Fibroblast of pulmonary artery (primary cell): Measurements from ENCODE around the gene MBD3L2B.

Experiments used
- DNase-seq: peaks from one replicate; pipeline ENCODE4 v3.0.0-alpha.2; 2010; ENCODE audit warnings: low read depth
- H3K4me3 ChIP-seq: replicated peaks from 2 replicates; pipeline ENCODE4 v1.5.1; 2011; ENCODE audit warnings: low read depth, mild to moderate bottlenecking, control low read depth, low read length, moderate library complexity
- CTCF ChIP-seq: IDR thresholded peaks from 2 replicates; pipeline ENCODE4 v1.5.1; 2011; ENCODE audit warnings: mild to moderate bottlenecking, control low read depth, low read length, inconsistent platforms; ENCODE audit errors: missing control alignments

The MBD3L2B gene

GRCh38 chr19:6979399-6979798 lies 41.8 kb downstream of the MBD3L2B start:
- H3K4me3 ChIP-seq = no peak overlapping the region
- TF ChIP-seq CTCF = no peak
- DNase-seq = no peak

- DNase-seq = no peak
- TF ChIP-seq CTCF = no peak
Observed at GRCh38 chr19:6976197-6976596, 45.0 kb downstream of the MBD3L2B start.

GRCh38 chr19:6971366-6971765 lies 49.9 kb downstream of the MBD3L2B start:
- no peak for TF ChIP-seq CTCF
- H3K4me3 ChIP-seq = no peak overlapping the region
- no peak for DNase-seq

More at GRCh38 chr19:6976197-6976596, 45.0 kb downstream of the MBD3L2B start:
- H3K4me3 ChIP-seq = no peak overlapping the region

- no peak for DNase-seq
- TF ChIP-seq CTCF = no peak
- no peak overlapping the region for H3K4me3 ChIP-seq
Observed at GRCh38 chr19:6970443-6970842, 50.8 kb downstream of the MBD3L2B start.

GRCh38 chr19:6970021-6970420 lies 51.2 kb downstream of the MBD3L2B start:
- no peak for DNase-seq
- no peak for TF ChIP-seq CTCF
- H3K4me3 ChIP-seq = no peak overlapping the region

- H3K4me3 ChIP-seq = no peak overlapping the region
- DNase-seq = no peak
- TF ChIP-seq CTCF = no peak
Observed at GRCh38 chr19:6969490-6969889, 51.7 kb downstream of the MBD3L2B start.
